Uterus (tissue), 4 donors: ENCODE results near the gene CTAGE8. TPM values are rescaled to one million over a fixed set of nuclear protein-coding genes. Genes with fewer than 3 reads are reported as not detected.
"Not testable (repeated sequence)": the region's sequence is repeated elsewhere in the genome, so short reads cannot be mapped to it uniquely, and the experiment has no call there.

Source experiments
- DNase-seq, 2 donors: peaks; one replicate each; pipeline ENCODE4 v3.0.0-alpha.2; 2019 to 2020
- H3K27ac ChIP-seq, 2 donors: fragments of 200-600 bp; sonication (generic); 1 replicate in 1 of 2; 2 replicates in 1 of 2; pipeline ENCODE4 v1.5.1; 2016 to 2018
- H3K27me3 ChIP-seq, 2 donors: fragments of 200-600 bp; sonication (generic); one replicate each; pipeline ENCODE4 v1.5.1; 2018 to 2019; ENCODE audit warnings: control low read depth in 1 of 2
- H3K36me3 ChIP-seq, 2 donors: fragments of 200-600 bp; sonication (generic); one replicate each; pipeline ENCODE4 v1.5.1; 2019; ENCODE audit warnings: control low read depth in 1 of 2
- H3K4me1 ChIP-seq, 2 donors: fragments of 200-600 bp; sonication (generic); one replicate each; pipeline ENCODE4 v1.5.1; 2018 to 2019; ENCODE audit warnings: control low read depth in 1 of 2
- H3K4me3 ChIP-seq, 2 donors: fragments of 200-600 bp; sonication (generic); 1 replicate in 1 of 2; 2 replicates in 1 of 2; pipeline ENCODE4 v1.5.1; 2018 to 2019; ENCODE audit warnings: mild to moderate bottlenecking in 1 of 2
- H3K9me3 ChIP-seq, 2 donors: fragments of 200-600 bp; sonication (generic); one replicate each; pipeline ENCODE4 v1.5.1; 2019; ENCODE audit warnings: control low read depth in 1 of 2
- intact Hi-C: fragments of 100-400 bp; cut with DNase I; formaldehyde crosslinking; loops from one replicate; pipeline ENCODE4 v1.15.1; 2023; ENCODE audit warnings: low total_unique reads
- total RNA-seq, 4 donors: library from RNA; depleted of rRNA in 3 of 4; stranded (reverse); fragments of >200 nt in 3 of 4; gene quantifications; one replicate each; pipeline versions ENCODE4 v1.1.0 to v1.2.4, GENCODE V29; 2014 to 2023
- donor health status: DM: yes; HTN: yes; CAD: no.

Gene CTAGE8, protein sequence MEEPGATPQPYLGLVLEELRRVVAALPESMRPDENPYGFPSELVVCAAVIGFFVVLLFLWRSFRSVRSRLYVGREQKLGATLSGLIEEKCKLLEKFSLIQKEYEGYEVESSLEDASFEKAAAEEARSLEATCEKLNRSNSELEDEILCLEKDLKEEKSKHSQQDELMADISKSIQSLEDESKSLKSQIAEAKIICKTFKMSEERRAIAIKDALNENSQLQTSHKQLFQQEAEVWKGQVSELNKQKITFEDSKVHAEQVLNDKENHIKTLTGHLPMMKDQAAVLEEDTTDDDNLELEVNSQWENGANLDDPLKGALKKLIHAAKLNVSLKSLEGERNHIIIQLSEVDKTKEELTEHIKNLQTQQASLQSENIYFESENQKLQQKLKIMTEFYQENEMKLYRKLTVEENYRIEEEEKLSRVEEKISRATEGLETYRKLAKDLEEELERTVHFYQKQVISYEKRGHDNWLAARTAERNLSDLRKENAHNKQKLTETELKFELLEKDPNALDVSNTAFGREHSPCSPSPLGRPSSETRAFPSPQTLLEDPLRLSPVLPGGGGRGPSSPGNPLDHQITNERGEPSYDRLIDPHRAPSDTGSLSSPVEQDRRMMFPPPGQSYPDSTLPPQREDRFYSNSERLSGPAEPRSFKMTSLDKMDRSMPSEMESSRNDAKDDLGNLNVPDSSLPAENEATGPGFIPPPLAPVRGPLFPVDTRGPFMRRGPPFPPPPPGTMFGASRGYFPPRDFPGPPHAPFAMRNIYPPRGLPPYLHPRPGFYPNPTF
- total RNA-seq, result 1 to 10 TPM in 1 of 4 donors, not detected in 3; 1.5 TPM

DNA sequence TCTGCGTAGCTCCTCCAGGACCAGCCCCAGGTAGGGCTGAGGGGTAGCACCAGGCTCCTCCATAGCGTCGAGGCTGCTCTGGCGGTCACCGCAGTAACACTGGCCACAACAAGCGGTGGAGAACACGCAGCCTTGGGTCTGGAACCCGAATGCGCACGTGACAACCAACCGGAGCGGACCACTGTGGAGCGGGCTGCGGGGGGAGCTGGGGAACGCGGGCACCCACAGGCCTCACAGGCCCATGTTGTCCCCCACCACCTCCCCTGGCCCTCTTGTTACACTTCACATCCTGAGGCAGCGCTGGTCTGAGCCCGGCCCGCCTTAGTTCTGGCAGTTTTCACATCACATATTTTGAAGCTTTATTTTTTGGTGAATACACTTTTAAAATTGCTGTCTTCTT, at the start of gene CTAGE8:
TSS of gene CTAGE8 (minus strand) at position 101 of the 400 bp plus-strand sequence. CDS start at position 63, 38 bp downstream.
- H3K36me3 ChIP-seq, H3K4me1 ChIP-seq, DNase-seq, H3K27ac ChIP-seq, intact Hi-C loops, H3K9me3 ChIP-seq, H3K27me3 ChIP-seq, H3K4me3 ChIP-seq: not testable (repeated sequence)

DNA sequence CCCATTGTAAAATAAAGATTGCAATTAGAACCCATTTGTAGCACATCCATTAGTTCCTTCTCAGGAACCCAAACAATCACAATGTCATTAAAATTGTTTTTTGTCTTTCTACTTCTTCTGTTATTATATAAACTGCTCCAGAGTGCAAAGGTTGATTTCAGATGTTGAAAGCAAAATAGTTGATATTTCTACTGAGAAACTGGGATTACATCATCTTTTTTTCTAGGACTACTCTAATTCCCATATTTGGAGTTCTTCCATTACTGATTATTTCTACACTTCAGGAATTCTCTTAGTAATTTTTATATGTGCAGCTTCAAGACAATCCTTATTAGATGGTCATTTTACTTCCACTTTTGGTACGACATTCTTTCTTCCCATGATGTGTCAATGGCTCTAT, 48.4 kb upstream of the CTAGE8 start:
- intact Hi-C loops, DNase-seq, H3K27ac ChIP-seq, H3K36me3 ChIP-seq, H3K9me3 ChIP-seq, H3K4me1 ChIP-seq, H3K4me3 ChIP-seq, H3K27me3 ChIP-seq: not testable (repeated sequence)

DNA sequence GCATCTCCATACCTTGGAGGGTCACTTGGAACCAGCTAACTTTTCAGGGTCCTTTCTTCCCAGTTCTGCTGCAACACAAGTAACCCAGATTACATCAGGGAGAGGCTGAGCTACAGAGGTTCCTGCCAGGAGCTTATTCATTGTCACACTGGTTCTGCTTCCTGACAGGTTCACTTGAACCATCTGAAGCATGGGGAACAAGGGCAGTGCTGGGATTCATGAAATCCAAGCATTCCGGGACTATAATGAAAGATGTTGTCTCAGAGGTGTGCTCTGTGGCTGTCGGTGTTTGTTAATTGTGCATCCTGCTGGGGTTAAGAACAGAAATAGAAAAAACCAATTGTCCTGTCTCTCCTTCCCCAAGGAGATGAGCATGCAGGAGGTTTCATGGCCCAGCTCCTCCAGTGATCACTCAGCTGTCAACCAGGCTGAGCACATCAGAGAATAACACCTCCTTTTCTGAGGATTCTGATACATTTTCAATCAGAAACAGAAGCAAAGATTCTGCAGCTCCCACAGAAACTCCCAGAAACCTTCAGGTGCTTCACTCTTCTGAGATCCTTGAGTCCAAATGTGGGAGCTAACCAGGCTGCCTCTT, 42.9 kb upstream of the CTAGE8 start, which contains the start of gene OR2A1:
TSS of gene OR2A1 (plus strand) at position 548 of the 598 bp plus-strand sequence. CDS start 5,706 bp downstream, outside the sequence.
- H3K4me1 ChIP-seq, intact Hi-C loops, DNase-seq, H3K27ac ChIP-seq, H3K36me3 ChIP-seq, H3K4me3 ChIP-seq, H3K27me3 ChIP-seq, H3K9me3 ChIP-seq: not testable (repeated sequence)

DNA sequence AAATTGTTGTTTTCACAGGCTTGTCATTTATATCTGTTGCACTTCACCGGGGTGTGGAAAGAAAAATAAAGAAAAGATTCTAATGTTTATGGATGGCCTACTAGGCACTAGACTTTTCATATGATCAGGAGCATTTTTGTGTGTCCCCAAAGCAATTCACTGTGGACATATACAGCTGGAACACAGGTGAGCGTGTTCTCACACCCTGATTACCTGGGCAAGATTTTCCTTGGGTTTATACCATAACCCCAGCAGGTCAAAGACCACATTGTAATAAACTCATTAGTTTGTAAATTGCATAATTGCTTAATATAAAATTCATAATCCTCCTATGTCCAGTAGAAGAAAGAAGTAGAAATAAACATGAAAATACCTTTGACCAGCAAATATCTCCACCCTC, 42.1 kb upstream of the CTAGE8 start:
- intact Hi-C loops, H3K9me3 ChIP-seq, H3K27me3 ChIP-seq, H3K36me3 ChIP-seq, H3K4me3 ChIP-seq, DNase-seq, H3K27ac ChIP-seq, H3K4me1 ChIP-seq: not testable (repeated sequence)

DNA sequence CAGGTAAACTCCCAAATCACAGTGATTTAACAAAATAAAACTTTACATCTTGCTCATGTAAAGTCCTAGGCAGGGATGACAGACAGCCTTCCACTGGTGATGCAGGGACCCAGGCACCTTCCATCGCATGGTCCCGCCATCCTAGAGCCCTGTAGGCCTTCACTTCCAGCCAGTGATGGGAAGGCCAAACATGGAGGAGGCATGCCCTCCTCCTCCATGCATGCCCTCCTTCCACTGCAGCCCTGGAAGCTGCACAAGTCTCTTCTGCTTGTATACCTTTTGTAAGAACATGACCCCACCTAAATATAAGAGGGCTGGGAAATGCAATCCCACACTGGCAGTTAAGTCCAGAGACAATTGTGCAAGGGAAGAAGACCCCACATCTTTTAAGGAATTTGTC, 40.6 kb upstream of the CTAGE8 start:
- H3K4me3 ChIP-seq, DNase-seq, intact Hi-C loops, H3K36me3 ChIP-seq, H3K9me3 ChIP-seq, H3K27ac ChIP-seq, H3K4me1 ChIP-seq, H3K27me3 ChIP-seq: not testable (repeated sequence)

DNA sequence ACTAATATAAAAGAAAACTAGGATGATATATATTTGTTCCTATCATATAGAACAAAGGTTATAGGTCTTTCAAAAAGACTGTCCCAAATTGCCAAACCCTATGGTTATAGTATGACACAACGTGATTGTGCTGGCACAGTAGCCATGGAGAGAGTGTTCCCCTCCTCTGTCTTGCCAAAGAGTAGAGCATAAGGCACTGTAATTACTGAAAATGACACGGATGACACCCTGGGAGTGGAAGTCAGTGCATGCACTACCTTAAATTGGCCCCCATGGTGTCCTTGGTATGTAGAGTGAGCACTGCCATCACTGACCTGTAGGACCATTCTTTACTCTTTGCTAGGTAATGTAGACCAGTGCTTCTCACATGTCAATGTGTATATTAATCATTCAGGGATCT, 36.1 kb upstream of the CTAGE8 start:
- H3K4me3 ChIP-seq, H3K27ac ChIP-seq, H3K4me1 ChIP-seq, H3K36me3 ChIP-seq, H3K27me3 ChIP-seq, DNase-seq, intact Hi-C loops, H3K9me3 ChIP-seq: not testable (repeated sequence)

DNA sequence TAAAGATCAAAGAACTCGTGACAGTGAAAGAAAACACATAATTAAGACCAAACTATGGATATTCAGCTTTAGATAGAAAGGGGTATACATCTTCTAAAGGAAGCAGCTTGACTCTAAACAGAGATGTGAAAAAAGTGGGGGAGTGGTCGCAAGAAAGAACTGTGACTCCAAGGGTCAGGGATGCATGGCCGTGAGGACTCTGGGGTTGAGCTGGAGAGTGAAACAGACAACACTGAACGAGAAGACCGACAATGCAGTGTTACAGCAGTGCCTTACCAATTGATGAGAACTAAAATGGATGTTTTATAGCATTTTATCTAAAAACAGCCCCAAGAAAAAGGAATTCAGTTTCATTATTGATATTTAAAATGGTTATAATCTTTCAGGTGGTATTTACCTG, 34.5 kb upstream of the CTAGE8 start:
- H3K36me3 ChIP-seq, H3K27ac ChIP-seq, DNase-seq, H3K9me3 ChIP-seq, H3K4me1 ChIP-seq, intact Hi-C loops, H3K27me3 ChIP-seq, H3K4me3 ChIP-seq: not testable (repeated sequence)

DNA sequence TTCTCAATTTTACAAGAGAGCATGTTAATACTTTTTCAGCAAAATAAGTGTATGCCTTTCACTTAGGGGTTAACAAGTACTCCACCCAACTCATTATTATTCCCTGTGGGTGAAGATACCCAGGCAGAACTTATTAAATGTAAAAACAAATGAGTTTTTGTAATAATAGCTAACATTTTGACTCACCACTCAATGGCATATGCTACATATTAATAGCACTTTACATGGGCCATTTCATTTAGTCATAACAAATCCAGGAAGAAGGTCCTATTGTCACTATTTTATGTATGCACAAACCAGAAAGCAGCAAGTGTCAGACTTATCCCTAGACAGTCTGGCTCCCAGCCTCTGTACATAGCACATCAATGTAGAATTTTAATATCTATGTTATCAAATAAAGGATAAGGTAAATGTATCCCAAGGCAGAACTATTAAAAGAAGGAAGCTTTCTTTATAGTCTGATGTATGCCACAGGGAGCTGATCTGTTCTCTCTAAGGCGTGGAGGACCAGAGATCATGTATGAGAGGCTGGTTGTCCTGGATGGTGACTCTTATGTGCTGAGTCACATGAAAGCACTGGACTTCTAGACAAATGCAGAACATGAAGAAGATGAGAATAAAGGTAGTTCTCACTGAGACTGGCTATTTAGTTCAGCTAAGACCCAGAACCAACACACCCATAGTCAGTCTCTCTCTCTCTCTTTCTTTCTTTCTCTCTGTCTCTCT, 33.7 kb upstream of the CTAGE8 start:
- H3K27ac ChIP-seq, intact Hi-C loops, H3K27me3 ChIP-seq, H3K36me3 ChIP-seq, H3K4me3 ChIP-seq, DNase-seq, H3K9me3 ChIP-seq, H3K4me1 ChIP-seq: not testable (repeated sequence)

DNA sequence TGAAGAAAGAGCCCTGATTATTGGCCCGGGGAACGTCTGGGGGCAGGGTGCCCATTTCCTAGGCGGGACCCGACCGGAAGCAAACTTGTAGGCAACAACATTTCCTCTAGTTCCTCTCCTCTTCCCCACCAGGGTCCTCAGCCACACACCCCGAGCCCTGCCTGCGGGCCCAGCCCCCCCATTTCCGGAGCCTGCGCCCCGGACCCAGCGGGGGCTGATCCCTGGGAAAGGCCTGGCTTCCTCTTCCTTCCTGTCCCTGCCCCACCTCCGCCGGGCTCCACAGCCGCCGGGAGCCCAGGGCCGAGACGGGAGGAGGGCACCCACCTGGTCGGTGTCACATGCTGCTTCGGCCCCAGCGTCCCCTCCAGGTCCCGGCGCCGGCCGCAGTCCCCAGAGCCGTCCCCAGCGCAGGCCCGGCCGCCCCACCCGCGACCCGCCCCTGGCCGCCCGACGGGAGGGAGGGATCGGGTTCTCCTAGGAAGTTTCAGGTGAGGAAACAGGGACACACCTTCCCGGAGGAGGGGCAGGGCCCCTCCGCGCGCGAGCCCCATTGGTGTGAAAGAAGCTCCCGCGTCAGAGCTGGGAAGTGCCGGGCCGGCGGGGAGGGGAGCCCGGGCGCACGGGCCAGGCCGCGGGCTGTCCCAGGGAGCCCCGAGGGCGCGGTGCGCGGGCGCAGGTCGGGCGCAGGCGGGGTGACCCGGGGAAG, 24.9 kb upstream of the CTAGE8 start:
- intact Hi-C loops, H3K4me3 ChIP-seq: not testable (repeated sequence)

DNA sequence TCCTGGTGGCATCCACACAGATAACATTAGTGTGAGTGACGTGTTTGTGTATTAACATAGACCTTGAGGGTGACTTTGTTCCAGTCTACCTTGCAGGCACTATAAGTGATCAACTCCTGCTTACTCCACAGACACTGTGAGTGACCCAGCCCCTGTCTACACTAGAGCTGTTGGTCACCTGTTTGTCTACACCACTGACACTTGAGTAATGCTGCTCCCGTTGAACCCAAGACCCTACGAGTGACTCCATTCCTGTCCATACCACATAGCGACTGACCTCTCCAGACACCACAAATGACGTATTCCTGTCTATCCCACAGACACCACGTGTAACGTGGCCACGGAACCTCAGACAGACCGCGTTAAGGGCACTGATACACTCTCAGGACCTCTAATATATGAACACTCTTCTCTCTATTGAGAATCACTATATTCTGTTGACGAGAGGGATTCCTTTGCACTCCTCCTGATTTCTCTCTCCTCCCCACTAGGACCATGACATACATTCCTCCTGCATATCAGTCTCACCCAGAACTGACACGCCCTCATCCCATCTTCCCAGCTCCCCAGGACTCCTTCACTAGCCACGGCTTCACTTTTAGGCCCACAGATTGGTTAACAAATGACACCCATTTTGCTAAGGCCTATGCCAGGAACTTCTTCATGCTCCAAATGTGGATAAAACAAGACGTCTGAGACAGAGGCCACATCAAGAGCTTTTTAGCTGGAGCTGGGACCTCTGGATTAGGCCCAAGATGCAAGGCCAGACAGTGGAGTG, 23.5 kb upstream of the CTAGE8 start:
- H3K36me3 ChIP-seq, H3K4me1 ChIP-seq, H3K27me3 ChIP-seq, intact Hi-C loops, H3K9me3 ChIP-seq, H3K27ac ChIP-seq, DNase-seq, H3K4me3 ChIP-seq: not testable (repeated sequence)

More for the DNA sequence above, 24.9 kb upstream of the CTAGE8 start:
- H3K27ac ChIP-seq, DNase-seq, H3K27me3 ChIP-seq, H3K9me3 ChIP-seq, H3K4me1 ChIP-seq, H3K36me3 ChIP-seq: not testable (repeated sequence)

DNA sequence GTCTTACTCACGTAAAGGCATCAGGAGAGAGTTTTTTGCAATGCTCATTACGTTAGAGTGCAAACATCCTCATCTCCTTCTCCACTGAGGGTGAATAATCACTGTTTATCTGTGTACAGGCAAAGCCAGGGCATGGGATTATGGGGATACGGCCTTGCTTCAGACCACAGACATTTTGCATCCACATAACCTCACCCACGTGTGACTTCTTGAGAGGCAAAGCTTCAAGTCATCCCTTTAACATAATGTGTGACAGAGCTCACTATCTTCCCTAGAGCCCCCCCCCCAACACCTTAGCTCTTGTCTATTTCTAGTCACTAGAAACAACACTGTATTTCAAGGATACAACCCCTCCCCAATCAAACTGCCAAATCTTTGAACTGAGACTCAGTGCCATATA, 22.5 kb upstream of the CTAGE8 start:
- DNase-seq, H3K36me3 ChIP-seq, H3K4me1 ChIP-seq, H3K27ac ChIP-seq, H3K4me3 ChIP-seq, H3K27me3 ChIP-seq, H3K9me3 ChIP-seq, intact Hi-C loops: not testable (repeated sequence)
